GM19025 (cell line): Measurements from ENCODE around the gene PARM1.
A peak's percentile ranks its signal among the peaks of the same experiment; 100 is the strongest.

Experiments used
- ATAC-seq: cut with Tn5 transposase; IDR thresholded peaks from one replicate; pipeline ENCODE4 v1.9.1; 2021; ENCODE audit warnings: mild to moderate bottlenecking, low read depth, moderate library complexity; ENCODE audit not compliant: unreplicated experiment

PARM1 gene, protein sequence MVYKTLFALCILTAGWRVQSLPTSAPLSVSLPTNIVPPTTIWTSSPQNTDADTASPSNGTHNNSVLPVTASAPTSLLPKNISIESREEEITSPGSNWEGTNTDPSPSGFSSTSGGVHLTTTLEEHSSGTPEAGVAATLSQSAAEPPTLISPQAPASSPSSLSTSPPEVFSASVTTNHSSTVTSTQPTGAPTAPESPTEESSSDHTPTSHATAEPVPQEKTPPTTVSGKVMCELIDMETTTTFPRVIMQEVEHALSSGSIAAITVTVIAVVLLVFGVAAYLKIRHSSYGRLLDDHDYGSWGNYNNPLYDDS

DNA sequence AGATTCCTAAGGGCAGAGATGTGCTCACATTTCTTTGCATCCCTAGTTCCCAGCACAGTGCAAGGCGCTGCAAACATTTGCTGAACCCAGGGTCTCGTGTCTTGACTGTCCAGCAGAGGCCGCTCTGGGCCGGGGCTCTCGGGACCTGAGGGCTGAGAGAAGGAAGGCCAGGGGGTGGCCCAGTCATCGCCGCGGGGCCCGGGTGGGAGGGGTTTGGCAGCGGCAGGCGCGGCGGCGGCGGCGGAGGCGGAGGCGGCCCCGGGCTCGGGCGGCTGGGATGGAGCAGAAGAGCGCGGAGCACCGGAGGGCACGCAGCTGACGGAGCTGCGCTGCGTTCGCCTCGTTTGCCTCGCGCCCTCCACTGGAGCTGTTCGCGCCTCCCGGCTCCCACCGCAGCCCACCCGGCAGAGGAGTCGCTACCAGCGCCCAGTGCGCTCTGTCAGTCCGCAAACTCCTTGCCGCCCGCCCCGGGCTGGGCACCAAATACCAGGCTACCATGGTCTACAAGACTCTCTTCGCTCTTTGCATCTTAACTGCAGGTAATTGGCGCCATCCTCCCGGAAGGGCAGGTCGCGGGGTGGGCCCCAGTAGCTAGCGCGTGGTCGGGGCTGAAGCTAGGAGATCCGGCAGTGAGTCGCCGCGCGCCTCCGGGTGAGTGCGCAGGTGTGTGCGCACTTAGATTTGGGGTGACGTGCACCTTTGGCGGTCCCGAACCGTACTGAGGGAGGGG lies at the start of gene PARM1:
Gene PARM1, plus strand, starts transcription at position 285 of the 730 bp plus-strand sequence. Its CDS starts 212 bp downstream, at position 497.
- ATAC-seq = peak; percentile 87

DNA sequence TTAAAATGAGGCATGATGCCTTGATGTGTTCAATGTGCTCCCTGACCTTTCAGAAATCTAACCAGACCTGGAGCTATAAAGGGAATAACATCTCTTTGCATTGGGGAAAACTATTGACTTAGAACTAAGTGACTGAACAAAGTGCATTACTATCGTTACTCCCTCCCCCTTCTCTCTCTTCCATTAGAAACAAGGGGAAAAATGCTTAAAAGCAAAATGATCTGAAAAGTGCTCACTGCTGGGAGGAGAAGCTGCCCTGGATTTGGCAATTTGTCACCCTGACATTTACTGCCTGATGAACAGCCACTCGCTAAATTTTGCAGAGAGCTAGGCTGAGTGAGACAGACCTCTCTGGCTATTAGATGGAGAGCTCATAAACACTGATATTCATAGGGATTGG lies 48.6 kb upstream of the PARM1 start:
- ATAC-seq = no peak

DNA sequence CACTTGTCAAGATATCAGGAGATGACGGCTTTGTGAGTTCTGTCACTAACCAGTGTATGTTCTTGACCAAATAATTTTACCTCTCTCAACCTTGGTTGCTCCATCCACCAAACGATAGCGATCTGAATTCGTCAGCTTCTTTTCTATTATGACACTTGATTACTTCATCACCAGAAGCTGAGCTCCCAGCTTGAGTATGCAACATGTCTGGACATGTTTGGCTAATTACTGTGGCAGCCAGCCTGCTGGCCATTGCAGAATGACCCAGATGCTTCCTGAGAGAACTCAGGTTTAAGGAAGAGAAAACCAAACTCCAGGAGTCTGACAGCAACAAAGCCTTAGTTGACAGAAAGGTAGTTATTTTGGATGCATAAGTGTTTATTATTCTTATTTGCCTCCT lies 46.4 kb upstream of the PARM1 start:
- ATAC-seq = no peak

DNA sequence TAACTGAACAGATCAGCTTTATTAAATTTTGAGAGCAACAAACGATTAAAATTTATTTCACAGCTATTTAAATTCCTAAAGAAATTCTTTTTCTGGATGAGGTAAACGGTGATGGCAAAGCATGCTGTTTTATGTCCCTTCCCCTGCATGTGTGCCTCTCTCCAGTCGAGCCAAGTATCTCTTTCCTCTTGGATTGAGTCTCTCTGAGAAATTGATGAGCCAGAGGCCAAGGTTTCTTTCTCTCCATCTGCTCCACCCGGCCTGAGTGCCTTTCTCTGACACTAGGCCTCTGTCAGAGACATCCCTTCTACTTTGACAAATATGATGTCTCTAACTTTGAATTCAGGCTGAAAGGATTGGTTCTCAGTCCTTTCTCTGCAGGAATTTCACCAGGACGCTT lies 42.6 kb upstream of the PARM1 start:
- no peak for ATAC-seq

DNA sequence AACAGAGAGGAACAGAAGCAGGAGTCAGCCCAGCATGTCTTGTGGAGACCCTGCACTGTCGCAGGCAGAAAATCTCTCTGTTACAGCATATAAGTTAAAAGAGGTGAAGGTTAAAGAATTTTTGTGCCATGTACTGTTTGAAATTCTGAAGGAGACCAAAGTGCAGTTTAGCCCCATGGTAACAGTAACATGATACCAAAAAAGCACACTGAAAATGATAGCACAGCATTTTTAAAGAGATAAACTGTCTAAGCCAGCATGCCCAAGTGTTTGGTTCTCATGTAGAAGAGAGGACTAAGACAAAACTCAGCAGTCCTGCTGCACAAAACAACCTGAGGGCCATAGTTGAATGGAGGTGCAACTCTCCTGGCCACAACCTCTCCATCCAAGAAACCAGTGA lies 41.9 kb upstream of the PARM1 start:
- ATAC-seq = no peak

DNA sequence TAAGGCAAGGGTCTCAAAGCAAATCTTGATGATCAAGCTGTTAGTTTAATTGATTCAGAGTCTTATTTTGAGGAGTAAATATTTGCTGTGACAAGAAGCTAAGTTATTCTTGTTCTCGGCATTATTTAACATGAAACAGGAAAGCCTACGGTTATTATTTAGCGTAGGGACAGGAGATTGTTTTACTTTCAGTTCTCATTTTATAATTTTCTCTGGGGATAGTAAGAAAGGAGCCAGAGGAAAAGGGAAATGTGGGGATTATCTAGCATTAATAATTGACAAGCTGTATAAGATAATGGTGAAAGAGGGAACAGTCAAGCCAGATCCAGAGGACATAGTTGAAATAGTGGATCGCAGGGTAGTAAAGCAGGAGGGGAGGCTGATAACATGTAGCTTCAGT lies 39.7 kb upstream of the PARM1 start:
- no peak for ATAC-seq

DNA sequence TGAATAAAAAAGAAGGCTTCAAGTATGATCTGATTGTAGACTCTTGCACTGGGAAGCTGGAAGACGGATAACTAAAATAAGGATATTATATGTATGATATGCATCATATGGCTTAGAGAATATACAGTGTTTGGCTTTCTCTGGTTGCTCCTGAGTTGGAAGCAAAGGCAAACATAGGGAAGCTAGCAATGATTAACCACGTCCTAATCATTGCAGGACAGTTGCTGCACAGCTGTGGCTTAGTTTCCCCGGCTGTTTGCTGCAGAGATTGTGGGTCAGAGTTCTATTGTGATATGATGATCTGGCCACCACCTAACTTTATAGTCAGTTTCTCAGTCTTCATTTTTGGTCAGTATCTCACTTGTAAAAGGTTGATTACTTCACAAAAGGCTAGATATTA lies 36.3 kb upstream of the PARM1 start:
- ATAC-seq = no peak

DNA sequence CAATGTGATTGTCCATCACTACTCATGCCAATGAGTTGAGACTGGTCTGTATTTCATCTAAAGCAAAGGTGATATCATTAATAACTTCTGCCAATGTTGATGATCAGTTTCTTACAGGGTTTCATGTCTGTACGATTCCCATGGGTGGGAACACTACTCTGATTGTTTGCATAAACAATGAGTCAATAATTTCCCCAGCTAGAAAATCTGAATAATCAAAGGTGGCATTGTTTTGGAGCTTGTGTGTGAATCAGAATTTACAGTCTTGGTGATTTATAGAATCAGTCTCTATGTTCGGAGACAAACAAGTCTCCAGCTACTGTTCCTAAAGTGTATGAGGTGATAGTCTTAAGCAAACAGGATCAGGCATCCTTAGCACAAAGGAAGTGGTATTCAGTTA lies 35.5 kb upstream of the PARM1 start:
- ATAC-seq = no peak

DNA sequence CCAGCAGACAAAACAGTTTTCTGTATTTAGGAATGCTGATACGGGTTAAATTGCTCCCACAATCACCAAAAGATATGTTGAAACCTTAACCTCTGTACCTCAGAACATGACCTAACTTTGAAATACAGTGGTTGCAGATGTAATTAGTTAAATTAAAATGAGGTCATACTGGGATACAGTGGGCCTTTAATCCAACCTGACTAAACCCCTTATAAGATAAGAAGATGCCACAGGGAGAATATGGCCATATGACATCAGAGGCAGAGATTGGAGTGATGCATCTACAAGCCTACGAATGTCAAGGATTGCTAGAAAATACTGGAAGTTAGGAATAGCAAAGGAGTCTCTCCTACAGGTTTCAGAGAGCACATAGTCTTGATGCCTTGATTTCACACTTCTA lies 32.1 kb upstream of the PARM1 start:
- no peak for ATAC-seq

DNA sequence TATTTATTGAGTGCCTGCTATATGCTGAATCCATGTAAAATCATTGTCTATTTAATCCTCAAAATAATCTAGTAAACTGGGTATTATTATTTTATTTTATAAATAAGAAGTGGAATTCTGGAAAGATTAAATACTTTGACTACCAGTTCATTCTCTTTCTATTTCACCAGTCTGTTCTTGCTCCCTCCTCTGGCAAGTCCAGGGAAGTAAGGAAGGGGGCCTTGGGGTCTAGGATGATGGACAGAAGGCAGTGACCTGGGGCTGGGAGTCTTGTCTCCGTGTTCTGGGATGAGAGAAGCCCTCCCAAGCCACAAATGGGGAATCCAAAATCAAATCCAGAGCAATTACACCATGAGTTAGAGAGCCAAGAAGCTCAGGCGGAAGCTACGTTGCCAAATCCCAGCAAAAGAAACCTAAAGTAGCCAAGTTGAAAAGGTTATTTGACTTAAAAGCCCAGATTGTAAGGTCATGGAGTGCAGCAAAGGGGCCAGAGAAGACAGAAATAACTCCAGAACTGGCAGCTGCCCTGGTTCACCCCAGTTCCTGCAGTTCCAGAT lies 28.3 kb upstream of the PARM1 start:
- ATAC-seq = no peak

DNA sequence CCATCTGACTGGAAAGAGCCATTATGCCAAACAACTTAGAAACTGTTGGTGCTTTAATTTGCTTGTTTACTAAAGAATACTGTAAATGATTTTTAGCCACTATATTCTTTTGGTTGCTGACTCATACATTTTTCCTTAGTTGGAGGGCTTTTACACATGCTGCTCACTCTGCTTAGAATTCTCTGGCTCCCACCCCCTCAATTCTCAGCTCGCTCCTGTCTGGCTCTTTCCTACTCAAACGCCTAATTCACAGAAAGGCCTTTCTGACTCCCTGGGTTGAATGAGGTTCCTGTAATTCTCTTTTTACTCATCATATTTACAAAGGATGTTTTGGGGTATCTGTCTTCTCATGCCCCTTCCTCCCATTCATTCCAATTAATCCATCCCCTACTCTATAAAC lies 26.1 kb upstream of the PARM1 start:
- ATAC-seq = no peak

DNA sequence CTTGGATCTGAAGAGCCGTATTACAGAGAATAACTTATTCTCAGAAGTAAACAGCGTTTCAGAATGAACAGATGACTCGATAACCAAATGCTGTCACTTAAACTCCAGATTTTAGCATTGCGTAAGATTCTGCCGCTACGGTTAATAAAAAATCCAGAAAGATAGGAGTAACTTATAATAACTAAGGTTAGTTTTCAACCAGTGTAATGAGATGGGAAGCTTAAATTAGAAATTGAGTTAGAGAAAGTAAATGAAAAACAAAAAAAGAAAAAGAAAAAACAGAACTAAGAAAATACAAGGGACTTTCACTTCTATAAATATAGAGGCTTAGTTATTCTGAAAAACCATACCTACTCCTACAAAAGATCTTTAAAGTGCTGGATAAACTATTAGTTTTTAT lies 13.1 kb upstream of the PARM1 start:
- ATAC-seq = no peak

DNA sequence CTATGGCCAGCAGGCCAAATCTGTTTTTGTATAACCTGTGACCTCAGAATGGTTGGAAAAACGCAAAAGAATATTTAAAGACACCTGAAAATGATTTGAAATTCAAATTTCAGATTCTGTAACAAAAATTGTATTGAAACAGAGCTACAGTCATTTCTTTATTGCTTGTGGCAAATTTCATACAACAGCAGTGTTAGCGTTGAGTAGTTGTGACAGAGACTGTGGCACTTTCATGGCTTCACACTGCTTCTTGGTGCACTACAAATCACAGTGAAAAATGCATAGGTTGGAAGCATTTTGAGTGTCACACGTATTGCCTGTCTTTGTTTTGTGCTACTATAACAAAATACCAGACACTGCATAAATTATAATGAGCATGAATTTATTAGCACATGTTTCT lies 12.2 kb upstream of the PARM1 start:
- no peak for ATAC-seq

DNA sequence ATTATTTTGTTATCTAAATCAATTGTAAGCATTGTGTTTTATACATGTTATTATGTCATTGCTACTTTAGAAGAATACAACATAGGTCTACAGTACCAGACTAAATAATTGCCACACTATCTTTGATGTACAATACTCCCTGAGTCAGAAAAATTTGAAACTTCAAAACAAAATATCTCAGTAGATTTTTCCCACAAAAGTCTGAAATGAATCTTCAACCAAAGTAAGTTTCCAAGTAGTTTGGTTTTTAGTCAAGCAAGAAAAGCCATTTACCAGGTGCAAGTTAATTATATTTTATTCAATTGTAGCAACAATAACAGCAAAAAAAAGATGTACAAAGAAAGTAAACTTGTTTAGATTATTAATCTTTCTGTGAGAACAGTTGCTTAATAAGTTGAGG lies 11.4 kb upstream of the PARM1 start:
- no peak for ATAC-seq

DNA sequence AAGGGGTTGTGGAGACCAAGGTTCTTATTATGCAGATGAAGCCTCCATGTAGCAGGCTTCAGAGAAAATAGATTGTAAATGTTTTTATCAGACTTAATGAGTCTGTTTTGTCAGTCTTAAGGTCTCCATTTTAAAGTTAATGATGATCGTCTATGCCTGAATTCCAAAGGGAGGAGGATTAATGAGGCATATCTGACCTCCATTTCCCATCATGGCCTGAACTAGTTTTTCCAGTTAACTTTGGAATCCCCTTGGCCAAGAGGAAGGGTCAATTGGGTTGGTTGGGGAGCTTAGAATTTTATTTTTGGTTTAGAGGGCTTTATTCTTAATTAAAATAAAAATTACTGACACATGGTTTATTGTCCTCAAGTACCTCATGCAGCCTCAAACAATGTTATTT lies 6.9 kb upstream of the PARM1 start:
- no peak for ATAC-seq

DNA sequence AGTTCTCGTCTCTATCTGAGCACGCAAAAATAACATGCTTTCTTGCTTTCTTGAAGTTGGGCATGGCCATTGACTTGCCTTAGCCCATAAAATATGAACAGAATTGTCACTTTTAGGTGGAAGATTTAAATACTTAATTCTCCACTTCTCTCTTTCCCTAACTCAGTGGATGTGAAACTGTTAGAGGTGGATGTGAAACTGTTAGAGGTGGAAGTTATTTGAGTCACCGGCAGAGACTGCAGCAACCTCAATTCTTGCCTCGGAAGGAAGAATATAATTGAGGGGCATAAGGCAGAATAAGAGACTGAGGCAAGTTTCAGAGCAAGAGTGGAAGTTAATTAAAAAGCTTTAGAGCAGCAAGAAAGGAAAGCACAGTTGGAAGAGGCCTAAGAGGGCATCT lies 2.8 kb upstream of the PARM1 start:
- no peak for ATAC-seq

DNA sequence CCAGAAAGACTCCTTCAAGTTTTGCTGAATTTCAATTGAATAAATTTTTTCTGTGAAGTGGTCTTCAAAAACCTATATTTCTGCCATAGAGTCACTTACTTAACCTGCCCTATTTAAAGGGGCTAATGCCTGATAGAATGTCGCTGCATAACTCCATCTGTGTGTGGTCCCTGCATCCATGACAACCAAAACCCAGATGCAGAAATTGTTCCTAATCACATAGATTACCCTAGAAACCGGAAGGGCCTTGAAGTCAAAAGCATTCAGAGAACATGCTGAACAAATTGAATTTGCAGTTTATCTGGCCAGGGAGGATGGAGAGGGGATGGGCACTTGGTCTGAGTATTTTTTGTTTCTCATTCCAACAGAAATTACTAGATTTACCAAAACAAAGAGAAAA lies 1.5 kb upstream of the PARM1 start:
- ATAC-seq = no peak

DNA sequence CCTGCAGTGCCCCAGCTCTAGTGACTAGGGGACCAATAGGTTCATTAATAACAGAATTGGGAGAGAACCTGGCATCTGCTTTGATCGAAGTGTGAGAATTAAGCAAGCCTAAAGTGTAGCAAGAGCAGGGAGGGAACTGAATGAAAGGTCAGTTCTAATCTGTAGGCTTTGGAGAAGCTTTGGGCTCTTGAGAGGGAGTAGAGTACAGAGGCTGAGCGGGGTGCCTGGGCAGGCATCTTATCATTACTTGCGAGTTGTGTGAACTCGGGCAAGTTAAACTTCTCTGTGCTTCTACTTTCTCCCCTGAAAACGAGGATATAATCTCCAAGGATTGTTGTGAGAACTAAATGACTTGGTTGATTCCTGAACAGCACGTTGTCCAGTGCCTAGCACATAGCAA lies 906 bp upstream of the PARM1 start:
- no peak for ATAC-seq

DNA sequence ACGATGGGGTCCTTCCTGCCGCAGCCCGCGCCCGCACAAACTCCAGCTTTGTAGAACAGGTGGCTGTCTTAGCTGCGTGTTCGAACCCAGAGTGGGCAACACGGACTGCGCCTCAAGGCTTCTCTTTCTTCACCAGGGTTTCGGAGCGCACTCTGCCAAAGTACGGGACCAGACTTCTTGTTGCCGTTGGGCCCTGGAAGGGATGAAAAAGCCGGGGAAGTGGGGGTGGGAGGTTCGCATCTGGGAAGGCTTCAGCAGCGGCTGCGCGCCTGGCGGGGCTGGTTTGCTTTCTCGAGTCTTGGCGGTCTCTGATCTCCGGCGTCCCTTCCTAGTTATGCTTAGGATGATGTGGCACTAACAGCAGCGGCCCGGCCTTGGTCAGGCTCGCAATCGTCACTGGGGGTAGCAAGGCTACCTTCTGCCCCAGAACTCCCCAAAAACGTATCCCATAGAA lies 673 bp downstream of the PARM1 start:
- ATAC-seq = no peak

DNA sequence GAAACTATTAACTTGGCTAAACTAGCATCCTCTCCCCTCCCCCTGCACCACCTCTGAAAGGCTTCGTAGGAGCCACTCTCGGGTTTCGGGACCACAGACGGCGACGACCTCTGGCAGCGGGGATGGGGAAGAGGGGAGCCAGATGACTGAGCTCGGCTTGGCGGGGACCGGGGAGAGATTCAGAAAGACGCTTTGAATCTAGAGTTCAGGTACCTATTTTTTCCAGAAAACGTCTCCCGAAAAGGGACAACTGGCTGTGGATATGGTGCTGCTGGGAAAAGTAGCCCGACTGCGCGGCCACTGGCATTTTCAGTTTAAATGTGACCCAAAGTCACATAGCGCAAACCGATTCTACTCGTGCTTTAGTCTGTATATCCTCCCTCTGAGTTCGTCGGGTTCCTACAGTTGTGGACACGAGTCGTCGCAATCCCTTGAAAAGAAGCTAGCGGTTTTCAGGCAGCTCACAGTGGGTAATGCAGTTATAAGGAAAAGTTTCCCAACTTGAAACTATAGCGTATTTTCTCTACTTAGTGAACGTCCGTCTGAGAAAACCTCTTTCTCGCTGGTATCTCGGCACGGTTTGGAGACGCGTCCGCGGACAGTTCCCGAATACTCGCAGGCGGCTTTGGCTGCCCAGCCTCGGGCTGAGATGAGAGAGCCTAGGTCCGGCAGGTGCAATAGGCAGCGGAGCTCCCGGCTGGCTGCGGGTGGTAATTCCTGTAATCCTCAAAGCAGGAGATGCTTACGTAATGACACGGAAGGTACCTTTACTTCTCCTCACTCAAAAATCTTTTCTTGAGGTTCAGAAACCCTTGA lies 1.3 kb downstream of the PARM1 start:
- no peak for ATAC-seq

DNA sequence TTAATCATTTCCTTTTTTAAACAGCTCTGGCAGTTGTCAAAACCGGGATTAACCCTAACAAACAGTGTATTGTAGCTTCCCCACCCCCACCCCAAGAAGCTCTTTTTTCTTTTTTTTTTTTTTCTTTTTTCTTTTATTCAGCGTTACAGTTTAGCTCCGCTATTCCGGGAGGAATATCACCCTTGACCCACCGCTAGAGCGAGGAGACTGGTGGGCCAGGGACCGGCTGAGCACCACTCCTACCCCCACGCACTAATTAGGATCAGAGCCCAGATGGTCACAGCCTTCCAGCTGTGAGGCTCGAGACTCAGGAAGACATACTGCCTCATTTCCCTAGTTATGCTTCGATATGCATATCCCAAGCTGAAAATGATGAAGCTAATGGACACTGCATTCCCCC lies 2.0 kb downstream of the PARM1 start:
- no peak for ATAC-seq
